ENCODE measurements around the gene EARS2.

The EARS2 gene

GRCh38 chr16:23521965-23522364 is 35.2 kb downstream of the EARS2 start:
- TF ChIP-seq CTCF (IDR thresholded peaks at IDR 0.05), result no peak

GRCh38 chr16:23521037-23521743 is 36.0 kb downstream of the EARS2 start:
- no peak for TF ChIP-seq CTCF (IDR thresholded peaks at IDR 0.05)

GRCh38 chr16:23520500-23520899 is 36.6 kb downstream of the EARS2 start:
- TF ChIP-seq CTCF (IDR thresholded peaks at IDR 0.05), result no peak

GRCh38 chr16:23519282-23519681 is 37.9 kb downstream of the EARS2 start:
- no peak for TF ChIP-seq CTCF (IDR thresholded peaks at IDR 0.05)

GRCh38 chr16:23518435-23518891 is 38.7 kb downstream of the EARS2 start:
- no peak for TF ChIP-seq CTCF (IDR thresholded peaks at IDR 0.05)

GRCh38 chr16:23516366-23517137 is 40.6 kb downstream of the EARS2 start:
- TF ChIP-seq CTCF (IDR thresholded peaks at IDR 0.05), result no peak

GRCh38 chr16:23515881-23516280 is 41.3 kb downstream of the EARS2 start:
- no peak for TF ChIP-seq CTCF (IDR thresholded peaks at IDR 0.05)

Data from LNCAP (cell line).